ENCODE results near the gene SCAMP3. TPM values are rescaled to one million over a fixed set of nuclear protein-coding genes. Genes with fewer than 3 reads are reported as not detected.
A peak's percentile ranks its signal among the peaks of the same experiment; 100 is the strongest.

SCAMP3 gene
- 10 to 100 TPM; 81.3 to 97.2 TPM for total RNA-seq

GRCh38 chr1:155261852-155262673 lies at the start of gene SCAMP3:
Gene SCAMP3 (minus strand): TSS chr1:155262360. CDS start chr1:155262151, 209 bp downstream.
- TF ChIP-seq, protein P1, sequence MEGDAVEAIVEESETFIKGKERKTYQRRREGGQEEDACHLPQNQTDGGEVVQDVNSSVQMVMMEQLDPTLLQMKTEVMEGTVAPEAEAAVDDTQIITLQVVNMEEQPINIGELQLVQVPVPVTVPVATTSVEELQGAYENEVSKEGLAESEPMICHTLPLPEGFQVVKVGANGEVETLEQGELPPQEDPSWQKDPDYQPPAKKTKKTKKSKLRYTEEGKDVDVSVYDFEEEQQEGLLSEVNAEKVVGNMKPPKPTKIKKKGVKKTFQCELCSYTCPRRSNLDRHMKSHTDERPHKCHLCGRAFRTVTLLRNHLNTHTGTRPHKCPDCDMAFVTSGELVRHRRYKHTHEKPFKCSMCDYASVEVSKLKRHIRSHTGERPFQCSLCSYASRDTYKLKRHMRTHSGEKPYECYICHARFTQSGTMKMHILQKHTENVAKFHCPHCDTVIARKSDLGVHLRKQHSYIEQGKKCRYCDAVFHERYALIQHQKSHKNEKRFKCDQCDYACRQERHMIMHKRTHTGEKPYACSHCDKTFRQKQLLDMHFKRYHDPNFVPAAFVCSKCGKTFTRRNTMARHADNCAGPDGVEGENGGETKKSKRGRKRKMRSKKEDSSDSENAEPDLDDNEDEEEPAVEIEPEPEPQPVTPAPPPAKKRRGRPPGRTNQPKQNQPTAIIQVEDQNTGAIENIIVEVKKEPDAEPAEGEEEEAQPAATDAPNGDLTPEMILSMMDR (IDR thresholded peaks at IDR 0.05), result no peak
- peak within 1 kb of the TSS; percentile 89 for H3K27ac Mint-ChIP-seq
- H3K36me3 Mint-ChIP-seq (ENCODE audit: low read depth), result peaks cover 76% of the 10 kb centered on the region
- ChIA-PET CTCF (interaction anchor here (0.7 to 18.9 kb wide), 8 partner anchors 8 to 87 kb away, joined by 3 to 232 read pairs (median 3); partner anchors contain the start of genes FDPS, MTX1 and THBS3), POLR2A (interaction anchor here (0.6 to 4.7 kb wide), 11 partner anchors 8 to 60 kb away, joined by 3 to 37 read pairs (median 3); partner anchors contain the start of genes CLK2 and MTX1)
- no peaks in the 10 kb centered on the region for H3K27me3 Mint-ChIP-seq
- ATAC-seq (peak; percentile 93), DNase-seq (peak; percentile 97)
- H3K4me1 Mint-ChIP-seq (ENCODE audit: low read depth), result peaks cover 29% of the 10 kb centered on the region
- no peaks in the 10 kb centered on the region for H3K9me3 Mint-ChIP-seq
- H3K4me3 Mint-ChIP-seq, result peak within 1 kb of the TSS; percentile 96
- intact Hi-C loops (cut with micrococcal nuclease), result loop anchor here (5.0 kb wide), 1 partner anchor 45 kb away; the partner anchor contains the start of gene FDPS

DNA sequence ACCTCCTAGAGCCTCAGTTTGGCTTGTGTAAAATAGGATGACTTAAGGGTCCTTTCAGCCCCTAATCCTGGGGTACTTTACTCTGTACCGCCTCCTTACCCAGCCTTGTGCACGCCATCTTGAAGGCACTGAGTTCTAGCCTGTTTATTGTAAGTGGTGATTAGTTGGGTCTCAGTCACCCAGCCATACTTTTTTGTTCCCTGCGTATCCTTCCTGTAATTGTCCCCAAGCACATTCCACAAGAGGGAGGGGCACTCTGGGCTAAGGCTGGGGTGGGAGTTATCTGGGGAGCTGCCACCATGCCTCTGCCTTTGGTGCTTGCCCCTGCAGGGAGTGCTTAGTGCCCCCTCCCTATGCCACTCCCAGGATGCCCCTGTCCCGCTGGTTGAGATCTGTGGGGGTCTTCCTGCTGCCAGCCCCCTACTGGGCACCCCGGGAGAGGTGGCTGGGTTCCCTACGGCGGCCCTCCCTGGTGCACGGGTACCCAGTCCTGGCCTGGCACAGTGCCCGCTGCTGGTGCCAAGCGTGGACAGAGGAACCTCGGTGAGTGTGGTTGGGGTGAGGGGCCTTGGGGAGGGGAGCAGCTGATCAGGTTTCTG lies 47.4 kb upstream of the SCAMP3 start:
- CTCF ChIA-PET, result interaction anchor here (1.0 to 3.6 kb wide), 2 partner anchors 11 to 13 kb away, joined by 3 to 19 read pairs; partner anchors contain the start of gene RUSC1
- intact Hi-C loops (cut with micrococcal nuclease), result loop anchor here (5.0 kb wide), 1 partner anchor 47 kb away; the partner anchor contains the start of gene SCAMP3
- POLR2A ChIA-PET, result interaction anchor here (0.6 to 5.2 kb wide), 2 partner anchors 12 to 53 kb away, joined by 3 to 31 read pairs; partner anchors contain the start of gene RUSC1
- TF ChIP-seq, protein P1 (IDR thresholded peaks at IDR 0.05), result no peak
- H3K27ac Mint-ChIP-seq, result peak overlapping the region; percentile 99
- DNase-seq, result no peak
- peaks cover 29% of the 10 kb centered on the region for H3K4me1 Mint-ChIP-seq (ENCODE audit: low read depth)
- no peaks in the 10 kb centered on the region for H3K27me3 Mint-ChIP-seq
- no peak for ATAC-seq
- peak overlapping the region; percentile 92 for H3K4me3 Mint-ChIP-seq
- peaks cover 42% of the 10 kb centered on the region for H3K36me3 Mint-ChIP-seq (ENCODE audit: low read depth)
- no peaks in the 10 kb centered on the region for H3K9me3 Mint-ChIP-seq

DNA sequence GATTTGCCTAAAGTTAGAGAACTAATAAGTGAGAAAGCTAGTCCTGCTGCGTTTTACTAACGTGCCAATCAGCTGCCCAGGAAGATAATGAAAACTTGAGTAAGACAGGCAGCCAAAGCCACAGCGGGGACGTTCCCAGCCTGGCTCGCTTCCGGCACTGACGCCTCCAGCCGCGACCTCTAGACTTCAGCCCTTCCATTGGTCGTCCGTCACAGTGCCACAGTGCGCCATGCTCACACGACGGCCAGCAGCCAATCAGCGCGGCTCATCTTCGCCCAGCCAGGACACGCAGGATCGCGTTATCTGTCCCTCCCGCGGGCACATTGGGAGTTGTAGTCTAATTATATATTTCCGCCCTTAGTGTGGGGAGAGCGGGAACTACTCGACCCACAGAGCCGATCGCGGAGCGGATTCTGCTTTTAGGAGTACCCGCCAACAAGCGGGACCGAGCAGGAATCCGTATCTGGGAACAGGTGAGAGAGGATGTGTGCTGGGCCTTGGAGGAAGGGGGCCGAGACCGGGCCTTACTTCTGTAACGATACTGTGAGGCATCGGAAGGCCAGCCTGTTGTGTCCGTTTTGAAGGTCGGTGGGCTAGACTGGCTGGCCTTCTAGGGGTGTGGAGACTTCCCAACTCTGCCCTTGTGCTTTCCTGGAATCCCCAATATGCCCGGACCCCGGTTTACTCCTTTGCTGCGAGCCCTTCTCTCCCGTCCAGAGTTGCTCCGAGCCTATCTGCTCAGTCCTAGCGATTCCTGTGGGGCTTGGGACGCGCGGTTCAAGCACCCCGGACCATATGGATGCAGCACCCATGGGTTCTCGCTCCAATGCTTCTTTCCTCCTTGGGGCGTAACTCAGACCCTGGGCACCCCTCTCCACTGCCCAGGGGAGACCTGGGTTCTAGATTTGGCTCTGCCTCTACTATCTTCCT lies 46.6 kb upstream of the SCAMP3 start, which contains the start of gene FDPS:
TSS of gene FDPS (plus strand) at position 374 of the 930 bp plus-strand sequence. CDS start 924 bp downstream, outside the sequence.
- Mint-ChIP-seq H3K27ac (peak within 1 kb of the TSS; percentile 99), H3K36me3 (ENCODE audit: low read depth) (peaks cover 42% of the 10 kb centered on the region), H3K4me3 (peak within 1 kb of the TSS; percentile 92), H3K27me3 (no peaks in the 10 kb centered on the region), H3K4me1 (ENCODE audit: low read depth) (peaks cover 29% of the 10 kb centered on the region), H3K9me3 (no peaks in the 10 kb centered on the region)
- DNase-seq, result peak; percentile 99
- ChIA-PET CTCF (interaction anchor here (1.0 to 6.3 kb wide), 13 partner anchors 9 to 173 kb away, joined by 3 to 80 read pairs (median 5); partner anchors contain the start of genes CLK2, RUSC1, SCAMP3 and SLC50A1), POLR2A (interaction anchor here (0.6 to 5.2 kb wide), 5 partner anchors 9 to 252 kb away, joined by 3 to 31 read pairs (median 4); partner anchors contain the start of gene RUSC1)
- TF ChIP-seq, protein P1 (IDR thresholded peaks at IDR 0.05), result no peak
- intact Hi-C loops (cut with micrococcal nuclease), result loop anchor here (5.0 kb wide), 1 partner anchor 46 kb away; the partner anchor contains the start of gene SCAMP3
- peak; percentile 98 for ATAC-seq

GRCh38 chr1:155307247-155307740 lies 45.1 kb upstream of the SCAMP3 start:
- DNase-seq, result peak; percentile 38
- TF ChIP-seq, protein P1 (IDR thresholded peaks at IDR 0.05), result peak; percentile 21
- H3K9me3 Mint-ChIP-seq, result no peaks in the 10 kb centered on the region
- POLR2A ChIA-PET, result interaction anchor here (1.0 to 5.2 kb wide), 6 partner anchors 14 to 63 kb away, joined by 3 to 31 read pairs (median 4); partner anchors contain the start of gene RUSC1
- peak overlapping the region; percentile 99 for H3K27ac Mint-ChIP-seq
- H3K36me3 Mint-ChIP-seq (ENCODE audit: low read depth), result peaks cover 28% of the 10 kb centered on the region
- H3K27me3 Mint-ChIP-seq, result peaks cover 1% of the 10 kb centered on the region
- H3K4me3 Mint-ChIP-seq, result peak overlapping the region; percentile 92
- intact Hi-C loops (cut with micrococcal nuclease), result loop anchor here (5.0 kb wide), 1 partner anchor 45 kb away; the partner anchor contains the start of gene SCAMP3
- CTCF ChIA-PET, result interaction anchor here (1.0 to 6.3 kb wide), 13 partner anchors 7 to 171 kb away, joined by 3 to 80 read pairs (median 4); partner anchors contain the start of genes CLK2, RUSC1 and SLC50A1
- ATAC-seq, result no peak
- peaks cover 24% of the 10 kb centered on the region for H3K4me1 Mint-ChIP-seq (ENCODE audit: low read depth)
